Ovary (tissue), 9 donors: ENCODE measurements around the gene CSNK1G2. TPM values are rescaled to one million over a fixed set of nuclear protein-coding genes. Genes with fewer than 3 reads are reported as not detected.

Experiments
- DNase-seq, 5 donors: peaks; one replicate each; pipeline ENCODE4 v3.0.0-alpha.2; 2019 to 2020
- H3K27ac ChIP-seq, 2 donors: fragments of 200-600 bp; one replicate each; pipeline versions ENCODE4 v1.5.1 to v1.8.0; 2019 to 2022
- H3K27me3 ChIP-seq: fragments of 200-600 bp; one replicate; pipeline ENCODE4 v1.8.0; 2022
- H3K36me3 ChIP-seq: fragments of 200-600 bp; sonication (generic); one replicate; pipeline ENCODE4 v1.5.1; 2019
- H3K4me1 ChIP-seq: one replicate; pipeline ENCODE4 v1.8.1; 2013; ENCODE audit warnings: mild to moderate bottlenecking, moderate library complexity; ENCODE audit not compliant: insufficient read depth
- H3K4me3 ChIP-seq: fragments of 200-600 bp; sonication (generic); one replicate; pipeline ENCODE4 v1.5.1; 2017
- H3K9me3 ChIP-seq, 2 donors: fragments of 200-600 bp in 1 of 2; sonication (generic) in 1 of 2; one replicate each; pipeline versions ENCODE4 v1.5.1 to v1.8.1; 2013 to 2019; ENCODE audit warnings: mild to moderate bottlenecking in 1 of 2, moderate library complexity in 1 of 2
- CTCF ChIP-seq, 3 donors: fragments of 450-650 bp in 2 of 3; fragments of 200-600 bp in 1 of 3; IDR thresholded peaks; one replicate each; pipeline versions ENCODE4 v1.5.1 to v1.8.0; 2016 to 2022; ENCODE audit warnings: antibody characterized with exemption in 3 of 3, mild to moderate bottlenecking in 1 of 3
- EP300 ChIP-seq: sonication (generic); formaldehyde crosslinking; IDR thresholded peaks from one replicate; pipeline ENCODE4 v1.6.1; 2017; ENCODE audit warnings: antibody characterized with exemption
- POLR2A ChIP-seq: fragments of 450-650 bp; IDR thresholded peaks from one replicate; pipeline ENCODE4 v1.6.1; 2017; ENCODE audit warnings: antibody characterized with exemption, mild to moderate bottlenecking, moderate library complexity
- WGBS, 3 donors: extraction: QIAGEN DNeasy Blood & Tissue Kit in 1 of 3; methylation state at CpG; one replicate each; pipeline versions ENCODE4 v1.1.5 to v1.1.7; 2013 to 2017; 5-methylcytosine and 5-hydroxymethylcytosine counted together
- intact Hi-C, 4 donors: fragments of 100-400 bp; cut with DNase I; formaldehyde crosslinking; loops; one replicate each; pipeline versions ENCODE4 v1.11.0 to v1.15.1; 2022 to 2023
- polyA plus RNA-seq, 2 donors: library from polyadenylated mRNA; stranded (reverse); fragments of 200-250 nt in 1 of 2; fragments of 350-450 nt in 1 of 2; fragmentation: Illumina TruSeq in 1 of 2; extraction: RNeasy Lipid Tissue Mini Kit (QIAGEN cat#74804) in 1 of 2; gene quantifications; one replicate each; pipeline ENCODE4 v1.2.3, GENCODE V29; 2013 to 2014
- total RNA-seq, 7 donors: library from RNA; depleted of rRNA in 2 of 7; stranded (reverse); fragments of >200 nt in 2 of 7; fragmentation: NEBNext Ultra II Directional in 3 of 7; extraction: Animal tissue kit (Norgen Biotek cat#: 25700) in 3 of 7; gene quantifications; one replicate each; pipeline versions ENCODE4 v1.1.0 to v1.2.4, GENCODE V29; 2016 to 2023
- donor health status: DM: no; HTN: no; CAD: no; lungs with moderate emphysema.
- donor health status: DM: no; HTN: no; CAD: no.
- donor health status: Bipolar disorder and iron deficiency.
- donor health status: DM: yes; HTN: yes; CAD: no.
- donor health status: DM: no; HTN: no; CAD: no.
- donor health status: DM: yes; HTN: yes; CAD: no.

The CSNK1G2 gene
- total and polyA plus RNA-seq, 9 donors: 5.9 to 65.4 (median 50.3) TPM

- H3K4me1 ChIP-seq: peaks cover 16% of the 10 kb centered on the region
- H3K27ac ChIP-seq: no peak overlapping the region
- intact Hi-C loops: no loop called here
- no peaks in the 10 kb centered on the region for H3K36me3 ChIP-seq
- peak in 2 of 5 donors; percentile 15 to 40 for DNase-seq
- no peak overlapping the region for H3K4me3 ChIP-seq
- TF ChIP-seq CTCF (IDR thresholded peaks at IDR 0.05) (no peak), EP300 (no peak), POLR2A (no peak)
- H3K9me3 ChIP-seq: no peaks in the 10 kb centered on the region
- H3K27me3 ChIP-seq: no peaks in the 10 kb centered on the region
- whole genome bisulfite sequencing, 3 donors: 80 to 94% (median 83%) methylated on average over 13 to 22 of the region's 22 CpGs
Observed at GRCh38 chr19:1943661-1944087, 2.7 kb downstream of the CSNK1G2 start.

GRCh38 chr19:1944088-1944915 lies 3.3 kb downstream of the CSNK1G2 start:
- H3K27ac ChIP-seq: no peak overlapping the region

GRCh38 chr19:1944916-1945561 lies 4.1 kb downstream of the CSNK1G2 start:
- H3K4me3 ChIP-seq: no peak overlapping the region
- H3K27ac ChIP-seq: no peak overlapping the region
- H3K9me3 ChIP-seq: no peaks in the 10 kb centered on the region
- no peaks in the 10 kb centered on the region for H3K27me3 ChIP-seq
- 85 to 87% (median 87%) methylated on average over 26 to 30 of the region's 30 CpGs for WGBS, 3 donors
- TF ChIP-seq EP300 (no peak), POLR2A (no peak), CTCF (IDR thresholded peaks at IDR 0.05) (no peak)
- no peaks in the 10 kb centered on the region for H3K36me3 ChIP-seq
- DNase-seq: peak in 2 of 5 donors; percentile 10 to 27
- H3K4me1 ChIP-seq: peaks cover 11% of the 10 kb centered on the region
- intact Hi-C loops: no loop called here

More at GRCh38 chr19:1944088-1944915, 3.3 kb downstream of the CSNK1G2 start:
- Histone ChIP-seq H3K9me3 (no peaks in the 10 kb centered on the region), H3K36me3 (no peaks in the 10 kb centered on the region), H3K4me1 (peaks cover 16% of the 10 kb centered on the region), H3K27me3 (no peaks in the 10 kb centered on the region), H3K4me3 (no peak overlapping the region)
- 78 to 87% (median 79%) methylated on average over 36 to 42 of the region's 42 CpGs for WGBS, 3 donors
- peak in 2 of 5 donors; percentile 19 to 39 for DNase-seq
- TF ChIP-seq EP300 (no peak), CTCF (IDR thresholded peaks at IDR 0.05) (no peak), POLR2A (no peak)
- intact Hi-C loops: no loop called here

GRCh38 chr19:1945899-1946298 lies 4.9 kb downstream of the CSNK1G2 start:
- intact Hi-C loops: no loop called here
- H3K27ac ChIP-seq: no peak overlapping the region
- no peaks in the 10 kb centered on the region for H3K9me3 ChIP-seq
- peaks cover 10% of the 10 kb centered on the region for H3K4me1 ChIP-seq
- H3K4me3 ChIP-seq: no peak overlapping the region
- TF ChIP-seq EP300: no peak
- TF ChIP-seq CTCF (IDR thresholded peaks at IDR 0.05): peak in 1 of 3 donors; percentile 29
- TF ChIP-seq POLR2A: no peak
- WGBS, 3 donors: 40 to 71% (median 54%) methylated on average over 18 of the region's 18 CpGs
- DNase-seq: peak in 4 of 5 donors; percentile 27 to 65 (median 60)
- no peaks in the 10 kb centered on the region for H3K27me3 ChIP-seq
- no peaks in the 10 kb centered on the region for H3K36me3 ChIP-seq
